ENCODE data around the gene CACNA1A. TPM values are rescaled to one million over a fixed set of nuclear protein-coding genes. Genes with fewer than 3 reads are reported as not detected.
"Not testable (repeated sequence)": the region's sequence is repeated elsewhere in the genome, so short reads cannot be mapped to it uniquely, and the experiment has no call there.

The CACNA1A gene
- total RNA-seq, 2 experiments from 2014 or later: 0.29 to 0.36 TPM

DNA sequence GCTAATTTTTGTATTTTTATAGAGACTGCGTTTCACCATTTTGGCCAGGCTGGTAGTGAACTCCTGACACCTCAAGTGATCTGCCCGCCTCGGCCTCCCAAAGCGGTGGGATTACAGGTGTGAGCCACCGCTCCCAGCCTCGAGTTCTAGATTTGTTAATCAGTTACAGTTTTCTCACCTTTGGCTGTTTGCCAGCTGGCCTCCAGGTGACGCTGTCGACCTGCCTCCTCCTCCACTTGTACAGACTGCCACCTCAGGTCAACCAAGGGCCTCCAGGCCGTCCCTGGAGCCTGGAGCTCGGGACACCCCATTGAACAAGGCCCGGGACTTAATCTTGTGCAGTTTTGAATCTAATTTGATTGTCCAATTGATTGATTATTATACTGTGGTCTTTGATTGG lies 310.6 kb downstream of the CACNA1A start:
- TF ChIP-seq, protein P1, sequence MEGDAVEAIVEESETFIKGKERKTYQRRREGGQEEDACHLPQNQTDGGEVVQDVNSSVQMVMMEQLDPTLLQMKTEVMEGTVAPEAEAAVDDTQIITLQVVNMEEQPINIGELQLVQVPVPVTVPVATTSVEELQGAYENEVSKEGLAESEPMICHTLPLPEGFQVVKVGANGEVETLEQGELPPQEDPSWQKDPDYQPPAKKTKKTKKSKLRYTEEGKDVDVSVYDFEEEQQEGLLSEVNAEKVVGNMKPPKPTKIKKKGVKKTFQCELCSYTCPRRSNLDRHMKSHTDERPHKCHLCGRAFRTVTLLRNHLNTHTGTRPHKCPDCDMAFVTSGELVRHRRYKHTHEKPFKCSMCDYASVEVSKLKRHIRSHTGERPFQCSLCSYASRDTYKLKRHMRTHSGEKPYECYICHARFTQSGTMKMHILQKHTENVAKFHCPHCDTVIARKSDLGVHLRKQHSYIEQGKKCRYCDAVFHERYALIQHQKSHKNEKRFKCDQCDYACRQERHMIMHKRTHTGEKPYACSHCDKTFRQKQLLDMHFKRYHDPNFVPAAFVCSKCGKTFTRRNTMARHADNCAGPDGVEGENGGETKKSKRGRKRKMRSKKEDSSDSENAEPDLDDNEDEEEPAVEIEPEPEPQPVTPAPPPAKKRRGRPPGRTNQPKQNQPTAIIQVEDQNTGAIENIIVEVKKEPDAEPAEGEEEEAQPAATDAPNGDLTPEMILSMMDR (IDR thresholded peaks at IDR 0.05): peak; percentile 49
- Mint-ChIP-seq H3K9me3 (no peaks in the 10 kb centered on the region), H3K27me3 (no peaks in the 10 kb centered on the region), H3K27ac (no peak overlapping the region), H3K36me3 (ENCODE audit: low read depth) (no peaks in the 10 kb centered on the region), H3K4me1 (ENCODE audit: low read depth) (peaks cover 23% of the 10 kb centered on the region), H3K4me3 (no peak overlapping the region)
- peak; percentile 69 for DNase-seq
- intact Hi-C loops (cut with micrococcal nuclease): loop anchor here (1.0 kb wide), 1 partner anchor 67 kb away; no protein-coding TSS in a partner anchor
- peak; percentile 63 for ATAC-seq
- ChIA-PET POLR2A (interaction anchor here (0.9 to 1.6 kb wide), 3 partner anchors 15 to 43 kb away, joined by 3 to 9 read pairs (median 5); no protein-coding TSS in a partner anchor), CTCF (interaction anchor here (0.7 to 5.4 kb wide), 29 partner anchors 9 to 667 kb away, joined by 3 to 45 read pairs (median 5); partner anchors contain the start of gene NACC1)

DNA sequence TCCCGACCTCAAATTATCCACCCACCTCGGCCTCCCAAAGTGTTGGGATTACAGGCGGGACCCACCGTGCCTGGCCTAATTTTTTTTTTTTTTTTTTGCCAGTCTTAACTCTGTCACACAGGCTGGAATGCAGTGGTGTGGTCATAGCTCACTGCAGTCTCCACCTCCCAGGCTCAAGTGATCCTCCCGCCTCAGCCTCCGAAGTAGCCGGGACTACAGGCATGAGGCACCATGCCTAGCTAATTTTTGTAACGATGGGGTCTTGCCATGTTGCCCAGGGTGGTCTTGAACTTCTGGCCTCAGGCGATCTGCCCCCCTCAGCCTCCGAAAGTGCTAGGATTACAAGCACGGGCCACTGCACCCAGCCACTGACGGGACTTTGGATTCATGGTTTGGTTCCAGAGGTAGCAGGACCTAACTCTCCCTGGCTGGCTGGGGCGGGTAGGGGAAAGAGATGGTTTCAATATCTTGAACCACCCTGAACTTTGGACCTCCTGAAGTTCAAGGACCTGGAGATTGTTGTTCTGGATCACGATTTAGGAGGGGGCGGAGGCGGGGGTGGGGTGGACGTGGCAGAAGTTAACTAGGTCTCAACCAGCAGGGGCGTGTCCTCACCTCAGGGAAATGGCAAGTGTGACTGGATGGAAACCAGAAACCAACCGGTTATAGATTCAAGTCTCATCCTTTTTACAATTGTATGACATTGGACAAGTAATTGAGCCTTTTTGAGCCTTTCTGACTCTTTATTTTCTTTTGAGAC lies 315.3 kb downstream of the CACNA1A start:
- no peak overlapping the region for H3K4me3 Mint-ChIP-seq
- ChIA-PET CTCF (no interaction called here), POLR2A (interaction anchor here (0.9 kb wide), 1 partner anchor 9 kb away, joined by 3 read pairs; no protein-coding TSS in a partner anchor)
- TF ChIP-seq, protein P1 (IDR thresholded peaks at IDR 0.05): no peak
- peak; percentile 50 for ATAC-seq
- peaks cover 38% of the 10 kb centered on the region for H3K4me1 Mint-ChIP-seq (ENCODE audit: low read depth)
- intact Hi-C loops (cut with micrococcal nuclease): no loop called here
- peak; percentile 73 for DNase-seq
- H3K9me3 Mint-ChIP-seq: no peaks in the 10 kb centered on the region
- H3K36me3 Mint-ChIP-seq (ENCODE audit: low read depth): no peaks in the 10 kb centered on the region
- peak overlapping the region; percentile 20 for H3K27ac Mint-ChIP-seq
- no peaks in the 10 kb centered on the region for H3K27me3 Mint-ChIP-seq

DNA sequence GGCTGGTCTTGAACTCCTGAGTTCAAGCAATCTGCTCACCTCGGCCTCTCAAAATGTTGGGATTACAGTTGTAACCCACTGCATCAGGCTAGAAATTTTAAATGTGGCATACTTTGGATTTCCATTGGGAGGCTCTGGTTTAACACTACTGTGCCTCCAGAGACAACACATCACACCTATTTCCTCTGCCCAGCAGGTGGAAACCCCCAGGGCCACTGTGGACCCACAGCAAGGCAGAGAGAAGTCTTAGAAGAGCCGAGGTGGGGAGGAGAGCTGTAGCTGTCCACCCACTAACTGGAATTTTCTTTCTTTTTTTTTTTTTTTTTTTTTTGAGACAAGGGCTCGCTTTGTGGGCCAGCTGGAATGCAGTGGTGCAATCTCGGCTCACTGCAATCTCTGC lies 316.7 kb downstream of the CACNA1A start:
- Mint-ChIP-seq H3K27me3 (no peaks in the 10 kb centered on the region), H3K9me3 (no peaks in the 10 kb centered on the region), H3K36me3 (ENCODE audit: low read depth) (no peaks in the 10 kb centered on the region), H3K4me3 (no peak overlapping the region), H3K4me1 (ENCODE audit: low read depth) (peaks cover 33% of the 10 kb centered on the region), H3K27ac (no peak overlapping the region)
- intact Hi-C loops (cut with micrococcal nuclease): no loop called here
- ChIA-PET CTCF (interaction anchor here (1.7 kb wide), 1 partner anchor 21 kb away, joined by 4 read pairs; no protein-coding TSS in a partner anchor), POLR2A (no interaction called here)
- ATAC-seq (no peak), DNase-seq (no peak)
- TF ChIP-seq, protein P1 (IDR thresholded peaks at IDR 0.05): no peak

DNA sequence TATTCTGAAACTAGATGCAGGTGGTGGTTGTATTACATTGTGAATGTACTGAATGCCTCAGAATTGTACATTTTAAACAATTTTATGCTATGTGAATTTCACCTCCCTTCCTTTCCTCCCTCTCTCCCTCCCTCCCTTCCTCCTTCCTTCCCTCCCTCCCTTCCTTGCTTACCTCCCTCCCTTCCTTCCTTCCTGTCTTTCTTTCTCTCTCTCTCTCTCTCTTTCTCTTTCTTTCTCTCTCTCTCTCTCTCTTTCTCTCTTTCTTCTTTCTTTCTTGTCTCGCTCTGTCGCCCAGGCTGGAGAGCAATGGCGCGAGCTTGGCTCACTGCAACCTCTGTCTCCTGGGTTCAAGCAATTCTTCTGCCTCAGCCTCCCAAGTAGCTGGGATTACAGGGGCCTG lies 318.9 kb downstream of the CACNA1A start:
- no peaks in the 10 kb centered on the region for H3K9me3 Mint-ChIP-seq
- H3K36me3 Mint-ChIP-seq (ENCODE audit: low read depth): no peaks in the 10 kb centered on the region
- ChIA-PET CTCF (interaction anchor here (1.1 to 2.2 kb wide), 2 partner anchors 8 to 25 kb away, joined by 4 to 10 read pairs; no protein-coding TSS in a partner anchor), POLR2A (interaction anchor here (0.7 to 0.9 kb wide), 2 partner anchors 19 to 32 kb away, joined by 3 to 5 read pairs; no protein-coding TSS in a partner anchor)
- H3K27me3 Mint-ChIP-seq: no peaks in the 10 kb centered on the region
- H3K4me1 Mint-ChIP-seq (ENCODE audit: low read depth): peaks cover 26% of the 10 kb centered on the region
- ATAC-seq (no peak), DNase-seq (no peak)
- intact Hi-C loops (cut with micrococcal nuclease): no loop called here
- H3K27ac Mint-ChIP-seq: no peak overlapping the region
- TF ChIP-seq, protein P1 (IDR thresholded peaks at IDR 0.05): no peak
- H3K4me3 Mint-ChIP-seq: no peak overlapping the region

DNA sequence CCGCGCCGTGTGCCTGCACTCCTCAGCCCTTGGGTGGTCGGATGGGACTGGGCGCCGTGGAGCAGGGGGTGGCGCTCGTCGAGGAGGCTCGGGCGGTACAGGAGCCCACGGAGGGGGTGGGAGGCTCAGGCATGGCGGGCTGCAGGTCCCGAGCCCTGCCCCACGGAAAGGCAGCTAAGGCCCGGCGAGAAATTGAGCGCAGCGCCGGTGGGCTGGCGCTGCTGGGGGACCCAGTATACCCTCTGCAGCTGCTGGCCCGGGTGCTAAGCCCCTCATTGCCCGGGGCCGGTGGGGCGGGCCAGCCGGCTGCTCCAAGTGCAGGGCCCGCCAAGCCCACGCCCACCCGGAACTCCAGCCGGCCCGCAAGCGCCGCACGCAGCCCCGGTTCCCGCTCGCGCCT lies 319.6 kb downstream of the CACNA1A start:
- peaks cover 32% of the 10 kb centered on the region for H3K4me1 Mint-ChIP-seq (ENCODE audit: low read depth)
- H3K27me3 Mint-ChIP-seq; H3K9me3 Mint-ChIP-seq; H3K36me3 Mint-ChIP-seq (ENCODE audit: low read depth); H3K27ac Mint-ChIP-seq; DNase-seq; POLR2A ChIA-PET; intact Hi-C loops (cut with micrococcal nuclease); H3K4me3 Mint-ChIP-seq; ATAC-seq: not testable (repeated sequence)
- CTCF ChIA-PET: interaction anchor here (0.8 to 2.2 kb wide), 2 partner anchors 8 to 91 kb away, joined by 3 to 10 read pairs; no protein-coding TSS in a partner anchor

DNA sequence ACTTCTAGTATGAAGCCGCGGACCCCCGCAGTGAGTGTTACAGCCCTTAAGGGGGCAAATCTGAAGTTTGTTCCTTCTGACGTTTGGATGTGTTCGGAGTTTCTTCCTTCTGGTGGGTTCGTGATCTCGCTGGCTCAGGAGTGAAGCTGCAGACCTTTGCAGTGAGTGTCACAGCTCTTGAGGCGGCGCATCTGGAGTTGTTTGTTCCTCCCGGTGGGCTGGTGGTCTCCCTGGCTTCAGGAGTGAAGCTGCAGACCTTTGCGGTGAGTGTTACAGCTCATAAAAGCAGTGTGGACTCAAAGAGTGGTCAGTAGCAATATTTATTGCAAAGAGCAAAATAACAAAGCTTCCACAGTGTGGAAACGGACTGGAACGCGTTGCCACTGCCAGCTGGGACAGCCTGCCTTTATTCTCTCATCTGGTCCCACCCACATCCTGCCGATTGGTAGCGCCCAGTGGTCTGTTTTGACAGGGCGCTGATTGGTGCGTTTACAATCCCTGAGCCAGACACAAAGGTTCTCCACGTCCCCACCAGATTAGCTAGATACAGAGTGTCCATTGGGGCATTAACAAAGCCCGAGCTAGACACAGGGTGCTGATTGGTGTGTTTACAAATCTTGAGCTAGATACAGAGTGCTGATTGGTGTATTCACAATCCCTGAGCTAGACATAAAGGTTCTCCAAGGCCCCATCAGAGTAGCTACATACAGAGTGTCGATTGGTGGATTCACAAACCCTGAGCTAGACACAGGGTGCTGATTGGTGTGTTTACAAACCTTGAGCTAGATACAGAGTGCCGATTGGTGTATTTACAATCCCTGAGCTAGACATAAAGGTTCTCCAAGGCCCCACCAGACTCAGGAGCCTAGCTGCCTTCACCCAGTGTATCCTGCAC lies 320.3 kb downstream of the CACNA1A start:
- ATAC-seq; intact Hi-C loops (cut with micrococcal nuclease); H3K9me3 Mint-ChIP-seq; DNase-seq; H3K4me3 Mint-ChIP-seq; H3K36me3 Mint-ChIP-seq (ENCODE audit: low read depth); H3K27ac Mint-ChIP-seq; H3K27me3 Mint-ChIP-seq: not testable (repeated sequence)
- POLR2A ChIA-PET: interaction anchor here (0.8 kb wide), 1 partner anchor 70 kb away, joined by 3 read pairs; the partner anchor contains the start of gene TRMT1
- peaks cover 30% of the 10 kb centered on the region for H3K4me1 Mint-ChIP-seq (ENCODE audit: low read depth)
- CTCF ChIA-PET: interaction anchor here (0.8 to 2.2 kb wide), 2 partner anchors 9 to 92 kb away, joined by 3 to 10 read pairs; no protein-coding TSS in a partner anchor

DNA sequence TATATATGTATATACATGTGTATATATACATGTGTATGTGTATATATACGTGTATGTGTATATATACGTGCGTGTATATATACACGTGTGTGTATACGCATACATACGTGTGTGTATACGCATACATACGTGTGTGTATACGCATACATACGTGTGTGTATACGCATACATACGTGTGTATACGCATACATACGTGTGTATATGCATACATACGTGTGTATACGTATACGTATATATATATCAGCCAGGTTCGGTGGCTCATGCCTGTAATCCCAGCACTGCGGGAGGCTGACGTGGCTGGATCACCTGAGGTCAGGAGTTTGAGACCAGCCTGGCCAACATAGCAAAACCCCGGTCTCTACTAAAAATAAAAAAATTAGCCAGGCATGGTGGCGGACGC lies 321.4 kb downstream of the CACNA1A start:
- H3K27ac Mint-ChIP-seq; DNase-seq; H3K27me3 Mint-ChIP-seq; intact Hi-C loops (cut with micrococcal nuclease); H3K36me3 Mint-ChIP-seq (ENCODE audit: low read depth); ATAC-seq; H3K4me3 Mint-ChIP-seq; H3K9me3 Mint-ChIP-seq; POLR2A ChIA-PET; CTCF ChIA-PET: not testable (repeated sequence)
- peaks cover 36% of the 10 kb centered on the region for H3K4me1 Mint-ChIP-seq (ENCODE audit: low read depth)

Measured in activated CD8-positive, alpha-beta T cell treated with anti-CD3 and anti-CD28 coated beads for 36 hours (primary cell).